ENCODE data around the gene UTP11. TPM values are rescaled to one million over a fixed set of nuclear protein-coding genes. Genes with fewer than 3 reads are reported as not detected.

The UTP11 gene
- total and polyA plus RNA-seq, 2 donors (not counting 3 experiments of a cell fraction or from before 2014, with no cell fraction given) = 20.1 to 54.1 TPM

DNA sequence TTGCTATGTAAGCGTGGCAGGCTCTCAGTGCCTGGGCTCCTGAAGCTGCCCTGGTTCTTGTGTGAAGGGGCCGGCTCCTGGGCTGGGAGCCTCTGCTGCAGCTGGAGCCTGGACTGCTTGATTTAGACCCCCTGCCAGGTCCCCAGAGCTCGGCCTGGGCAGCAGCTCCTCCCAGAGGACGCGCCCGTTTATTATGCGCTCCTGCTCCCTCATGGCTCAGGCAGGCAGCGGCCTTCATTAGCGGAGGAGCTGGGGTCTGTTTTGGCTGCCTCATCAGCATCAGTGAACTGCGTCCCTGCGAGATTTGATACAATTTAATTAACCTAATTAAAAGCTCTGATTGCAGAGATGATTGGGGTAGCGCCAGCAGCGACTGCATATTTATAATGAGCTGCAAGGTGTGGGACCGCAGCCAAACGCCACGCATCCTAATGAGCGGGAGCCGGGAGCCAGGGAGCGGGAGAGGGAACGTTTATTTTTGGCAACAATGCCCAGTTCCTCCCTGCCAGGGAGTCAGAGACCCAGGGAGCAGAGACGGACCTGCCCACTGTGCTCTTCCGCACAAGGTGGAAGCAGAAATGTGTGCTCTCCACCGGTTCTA is 16.6 kb downstream of the UTP11 start:
- intact Hi-C loops (cut with micrococcal nuclease) (loop anchor here (1.0 to 10.0 kb wide), 4 partner anchors 18 to 788 kb away; no protein-coding TSS in a partner anchor), dilution Hi-C loops (cut with MboI; ENCODE audit: extremely low pct_ligation_motif_present, low sequenced_read_pairs) (no loop called here)
- no peak overlapping the region for H2AFZ ChIP-seq (ENCODE audit: low read depth, low read length)
- no peaks in the 10 kb centered on the region for H3K27me3 ChIP-seq (ENCODE audit: control insufficient read depth in 2 of 2, insufficient read depth in 2 of 2, low read length in 2 of 2)
- H3K79me2 ChIP-seq (ENCODE audit: control insufficient read depth, insufficient read depth, low read length) = no peaks in the 10 kb centered on the region
- peak overlapping the region; percentile 69 for H3K27ac ChIP-seq (ENCODE audit: insufficient read depth, low read depth, low read length)
- H3K4me3 ChIP-seq (replicated peaks in 1 of 3; ENCODE audit: insufficient read depth in 1 of 3, low read depth in 1 of 3, low read length in 3 of 3) = no peak overlapping the region
- H3K36me3 ChIP-seq (ENCODE audit: control insufficient read depth in 2 of 2, extremely low read depth in 1 of 2, insufficient read depth in 2 of 2, low read length in 2 of 2) = peaks cover 0 to 3% of the 10 kb centered on the region in 2 experiments
- H3K4me1 ChIP-seq (ENCODE audit: control insufficient read depth, extremely low read depth, insufficient read depth, low read length) = peaks cover 40% of the 10 kb centered on the region
- TF ChIP-seq FOS (IDR thresholded peaks at IDR 0.05; ENCODE audit: borderline replicate concordance, insufficient read depth, low read length) (no peak), JUN (IDR thresholded peaks at IDR 0.05; ENCODE audit: borderline replicate concordance, insufficient read depth, insufficient read length, low read depth) (no peak), GATA2 (IDR thresholded peaks at IDR 0.05; ENCODE audit: insufficient read depth, insufficient read length, low read depth, low read length) (no peak), POLR2AphosphoS5 (IDR thresholded peaks at IDR 0.05; ENCODE audit: insufficient read depth, low read depth, low read length) (no peak), MAX (IDR thresholded peaks at IDR 0.05; ENCODE audit: insufficient read depth, insufficient read length) (no peak), EZH2 (IDR thresholded peaks at IDR 0.05; ENCODE audit: borderline replicate concordance, low read depth, low read length, severe bottlenecking) (no peak), MYC (IDR thresholded peaks at IDR 0.05; ENCODE audit: low read depth, low read length) (no peak)
- TF ChIP-seq, protein P1, sequence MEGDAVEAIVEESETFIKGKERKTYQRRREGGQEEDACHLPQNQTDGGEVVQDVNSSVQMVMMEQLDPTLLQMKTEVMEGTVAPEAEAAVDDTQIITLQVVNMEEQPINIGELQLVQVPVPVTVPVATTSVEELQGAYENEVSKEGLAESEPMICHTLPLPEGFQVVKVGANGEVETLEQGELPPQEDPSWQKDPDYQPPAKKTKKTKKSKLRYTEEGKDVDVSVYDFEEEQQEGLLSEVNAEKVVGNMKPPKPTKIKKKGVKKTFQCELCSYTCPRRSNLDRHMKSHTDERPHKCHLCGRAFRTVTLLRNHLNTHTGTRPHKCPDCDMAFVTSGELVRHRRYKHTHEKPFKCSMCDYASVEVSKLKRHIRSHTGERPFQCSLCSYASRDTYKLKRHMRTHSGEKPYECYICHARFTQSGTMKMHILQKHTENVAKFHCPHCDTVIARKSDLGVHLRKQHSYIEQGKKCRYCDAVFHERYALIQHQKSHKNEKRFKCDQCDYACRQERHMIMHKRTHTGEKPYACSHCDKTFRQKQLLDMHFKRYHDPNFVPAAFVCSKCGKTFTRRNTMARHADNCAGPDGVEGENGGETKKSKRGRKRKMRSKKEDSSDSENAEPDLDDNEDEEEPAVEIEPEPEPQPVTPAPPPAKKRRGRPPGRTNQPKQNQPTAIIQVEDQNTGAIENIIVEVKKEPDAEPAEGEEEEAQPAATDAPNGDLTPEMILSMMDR (IDR thresholded peaks at IDR 0.05; ENCODE audit: extremely low read depth in 1 of 2, insufficient read depth in 1 of 2, low read depth in 1 of 2, low read length in 2 of 2) = no peak
- H3K9me1 ChIP-seq (replicated peaks; ENCODE audit: control insufficient read depth, extremely low read depth, insufficient read depth, low read length) = no peaks in the 10 kb centered on the region
- H3K9me3 ChIP-seq (replicated peaks; ENCODE audit: control insufficient read depth, insufficient read depth, low read length) = no peaks in the 10 kb centered on the region
- H3K9ac ChIP-seq (replicated peaks; ENCODE audit: extremely low read depth, insufficient read depth, low read length) = peak overlapping the region; percentile 5
- no peaks in the 10 kb centered on the region for H4K20me1 ChIP-seq (replicated peaks; ENCODE audit: control insufficient read depth, extremely low read depth, insufficient read depth, low read length)
- no TSS peak for BruUV-seq (replicated peaks)
- FAIRE-seq (peak; percentile 40), DNase-seq (ENCODE audit: low read depth, low spot score) (no peak)
- ChIA-PET POLR2A (no interaction called here), CTCF (interaction anchor here (1.3 to 7.4 kb wide), 6 partner anchors 9 to 805 kb away, joined by 3 to 66 read pairs (median 24); partner anchors contain the start of gene SF3A3)
- peak overlapping the region; percentile 45 for H3K4me2 ChIP-seq (ENCODE audit: insufficient read depth, low read length)
